Right renal cortex interstitium (tissue), 3 donors: ENCODE measurements around the gene NAIF1. TPM values are rescaled to one million over a fixed set of nuclear protein-coding genes. Genes with fewer than 3 reads are reported as not detected.
"Not testable (repeated sequence)": the region's sequence is repeated elsewhere in the genome, so short reads cannot be mapped to it uniquely, and the experiment has no call there.

Experiments
- DNase-seq, 3 donors: peaks; one replicate each; pipeline ENCODE4 v3.0.0-alpha.2; 2013; ENCODE audit warnings: low read depth in 3 of 3, low spot score in 2 of 3
- polyA plus RNA-seq, 3 donors: library from polyadenylated mRNA; unstranded; fragments of 120-200 nt; gene quantifications; one replicate each; pipeline ENCODE4 v1.2.1, GENCODE V29; 2013; ENCODE audit not compliant: insufficient read length in 3 of 3

The NAIF1 gene
- polyA plus RNA-seq, 3 donors = 9.5 to 11.0 (median 9.6) TPM

DNA sequence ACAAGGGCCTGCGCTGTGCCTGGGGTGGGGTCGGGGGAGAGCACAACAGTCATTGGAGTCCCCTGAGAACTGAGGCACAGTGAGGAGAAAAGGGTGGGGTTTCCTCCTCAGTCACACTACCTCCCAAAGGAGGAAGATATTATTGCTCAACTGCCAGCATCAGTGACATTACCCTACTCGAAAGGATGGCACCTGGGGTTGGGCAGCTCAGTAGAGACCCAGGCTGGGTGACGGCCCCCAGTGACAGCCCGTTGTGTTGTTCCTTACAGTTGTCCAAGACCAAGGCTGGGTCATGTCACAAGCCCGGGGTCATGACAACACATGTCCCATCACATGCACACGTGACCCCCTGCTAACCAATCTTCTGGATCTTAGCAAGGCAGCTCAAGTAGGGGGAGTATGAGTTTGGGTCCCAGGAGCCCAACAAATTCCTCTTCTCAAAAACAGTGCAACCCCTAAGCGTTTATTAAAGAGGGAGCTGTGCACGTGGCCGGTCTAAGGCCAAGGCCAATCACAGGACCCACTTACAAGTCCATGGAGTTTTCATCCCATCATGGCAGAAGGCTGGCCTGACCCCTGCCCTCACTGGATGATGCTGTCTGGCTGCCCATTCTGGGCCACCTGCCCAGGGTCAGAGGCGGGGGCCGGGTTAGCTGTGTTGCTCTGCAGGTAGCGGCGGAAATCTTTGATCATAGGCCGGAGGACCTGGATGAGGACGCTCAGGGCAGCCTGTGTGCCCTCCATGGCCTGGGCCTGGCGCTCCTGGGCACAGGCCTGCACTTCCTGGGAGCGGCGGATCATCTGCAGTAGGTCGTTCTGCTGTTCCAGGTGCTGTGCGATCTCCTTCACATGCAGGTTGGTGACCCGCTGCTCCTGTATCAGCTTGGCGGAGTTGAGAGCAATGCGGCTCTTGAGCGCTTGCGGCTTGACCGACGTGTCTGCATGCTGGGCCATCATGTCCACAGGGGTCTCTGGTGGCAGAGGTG is 4.0 kb downstream of the NAIF1 start:
- no peak for DNase-seq

- DNase-seq = no peak
Observed at GRCh38 chr9:128062279-128062678, 4.8 kb downstream of the NAIF1 start.

DNA sequence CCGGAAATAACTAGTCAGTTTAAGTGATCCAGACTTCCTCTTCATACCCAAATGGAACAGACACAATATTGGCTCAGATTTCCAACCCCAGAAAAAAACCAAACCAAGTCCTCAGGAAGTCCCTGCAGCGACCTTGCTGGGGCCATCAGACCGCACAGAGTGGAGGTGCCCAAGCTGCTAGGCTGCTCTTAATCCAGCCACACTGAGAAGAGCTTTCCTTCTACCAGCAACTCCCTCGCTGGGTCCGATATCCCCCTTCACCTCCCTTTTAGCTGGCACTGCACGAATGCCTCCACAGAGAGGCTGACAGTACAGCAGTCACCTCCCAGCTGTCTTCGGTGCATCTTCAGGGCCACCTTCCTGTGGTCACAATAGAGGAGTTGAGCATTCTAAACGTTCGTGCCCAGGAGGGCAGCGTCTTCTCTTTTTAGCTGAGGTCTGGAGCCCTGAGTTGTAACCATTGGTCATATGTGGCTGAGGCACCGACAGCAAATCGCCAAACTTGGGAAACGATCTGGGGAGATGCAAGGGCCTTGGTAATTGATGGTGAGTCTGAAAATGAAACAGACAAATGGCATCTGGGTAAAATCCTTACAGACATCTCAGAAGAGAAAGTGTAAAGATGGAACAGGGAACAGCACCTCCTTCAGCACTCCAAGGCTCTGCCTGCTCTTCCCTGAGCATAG is 5.7 kb downstream of the NAIF1 start:
- no peak for DNase-seq

GRCh38 chr9:128059365-128059983 is 7.6 kb downstream of the NAIF1 start:
- DNase-seq = no peak

GRCh38 chr9:128057724-128058409 is 9.3 kb downstream of the NAIF1 start:
- DNase-seq = no peak

DNA sequence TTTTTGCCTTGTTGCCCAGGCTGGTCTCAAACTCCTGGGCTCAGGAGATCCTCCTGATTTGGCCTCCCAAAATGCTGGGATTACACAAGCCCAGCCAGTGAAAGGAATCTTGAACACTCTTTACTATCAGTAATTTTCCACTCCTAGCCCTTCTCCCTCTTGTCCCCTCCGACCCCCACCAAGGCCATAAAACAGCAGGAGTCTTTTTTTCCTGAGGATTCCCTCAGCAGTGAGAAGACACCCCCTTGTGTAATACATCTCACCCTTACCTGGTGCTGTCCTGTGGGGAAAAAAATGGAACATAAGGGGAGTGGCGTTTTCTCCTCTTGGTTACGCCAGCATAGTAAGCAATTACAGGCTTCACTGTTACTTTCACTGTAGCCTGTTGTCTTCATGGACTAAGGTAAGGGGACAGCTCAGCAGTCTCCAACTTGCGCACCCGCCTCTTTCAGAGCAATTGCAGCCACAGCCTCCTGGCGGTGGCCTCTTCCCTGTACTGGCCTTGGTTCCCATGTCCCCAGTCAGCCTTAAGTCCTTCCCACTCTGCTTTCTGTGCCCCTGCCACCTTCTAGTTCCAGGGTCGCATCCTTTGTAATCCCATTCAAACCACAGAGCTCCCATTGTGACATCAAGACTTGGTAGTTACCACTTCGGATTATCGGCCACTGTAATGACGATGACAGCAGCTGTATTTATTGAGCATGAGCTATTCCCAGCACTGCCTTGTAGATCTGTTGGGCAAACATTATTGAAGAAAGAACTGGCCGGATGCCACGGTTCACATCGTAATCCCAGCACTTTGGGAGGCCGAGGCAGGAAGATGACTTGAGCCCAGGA is 10.0 kb downstream of the NAIF1 start:
- no peak for DNase-seq

DNA sequence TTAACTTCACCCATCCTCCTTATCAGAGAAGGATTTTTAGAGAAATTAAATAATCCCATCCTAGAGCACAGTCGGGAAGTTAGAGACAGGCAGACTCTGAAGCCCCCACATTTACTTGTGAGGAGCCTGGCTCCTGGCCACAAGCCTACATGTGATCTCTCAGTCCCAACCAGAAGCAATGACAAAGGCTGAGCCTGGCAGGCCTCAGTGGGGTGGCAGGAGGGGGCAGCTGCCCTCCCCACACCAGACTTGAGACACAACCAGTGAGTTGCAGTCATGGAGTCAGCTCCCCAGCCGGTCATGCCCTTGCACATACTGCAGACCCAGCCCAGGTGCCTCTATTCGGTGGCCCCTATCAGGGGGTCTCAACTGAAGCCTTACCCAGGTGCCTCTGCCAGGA is 11.0 kb downstream of the NAIF1 start:
- no peak for DNase-seq

DNA sequence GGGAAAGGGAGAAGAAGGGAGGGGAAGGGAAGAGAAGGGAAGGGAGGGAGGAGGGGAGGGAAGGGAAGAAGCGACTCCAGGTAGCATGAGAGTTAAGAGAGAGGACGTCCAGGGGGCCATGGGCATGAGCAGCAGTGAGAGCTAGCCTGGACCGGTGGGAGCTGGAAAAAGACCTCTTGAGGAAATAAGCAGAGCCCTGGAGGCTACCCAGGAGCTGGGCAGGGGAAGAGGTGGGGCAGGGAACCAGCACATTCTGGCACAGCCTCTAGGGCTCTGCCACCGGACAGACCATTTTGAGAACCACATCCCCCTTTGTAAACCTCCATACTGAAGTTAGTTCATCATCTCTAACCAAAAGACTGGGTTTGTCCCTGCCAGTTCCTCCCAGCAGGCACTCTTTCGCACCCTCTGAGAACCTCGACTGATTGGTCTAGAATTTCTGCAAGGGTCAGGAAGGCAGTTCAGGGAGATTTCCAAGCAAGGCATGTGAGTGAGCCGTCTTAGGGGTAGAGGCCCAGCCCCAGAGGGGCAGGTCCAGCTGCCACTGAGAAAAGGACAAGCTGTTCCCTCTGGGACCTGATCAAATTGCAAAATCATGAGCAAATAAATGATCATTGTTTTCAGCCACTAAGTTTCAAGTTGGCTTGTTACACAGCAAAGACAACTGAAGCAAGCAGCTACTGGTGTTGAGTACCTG is 11.6 kb downstream of the NAIF1 start:
- DNase-seq = no peak

DNA sequence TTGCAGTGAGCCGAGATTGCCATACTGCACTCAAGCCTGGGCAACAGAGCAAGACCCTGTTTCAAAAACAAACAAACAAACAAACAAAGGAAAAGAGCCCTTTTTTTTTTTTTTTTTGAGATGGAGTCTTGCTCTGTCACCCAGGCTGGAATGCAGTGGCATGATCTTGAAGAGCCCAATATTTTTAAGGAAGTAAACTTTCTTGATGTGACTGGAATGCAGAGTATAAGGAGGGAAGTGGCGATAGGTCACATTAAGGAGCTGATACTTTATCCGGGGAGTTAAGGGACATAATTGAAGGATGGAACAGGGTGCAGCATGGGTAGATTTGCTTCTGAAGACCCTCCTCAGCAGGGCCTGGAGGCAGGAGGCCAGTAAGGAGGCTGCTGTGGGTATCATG is 13.0 kb downstream of the NAIF1 start:
- DNase-seq = no peak

DNA sequence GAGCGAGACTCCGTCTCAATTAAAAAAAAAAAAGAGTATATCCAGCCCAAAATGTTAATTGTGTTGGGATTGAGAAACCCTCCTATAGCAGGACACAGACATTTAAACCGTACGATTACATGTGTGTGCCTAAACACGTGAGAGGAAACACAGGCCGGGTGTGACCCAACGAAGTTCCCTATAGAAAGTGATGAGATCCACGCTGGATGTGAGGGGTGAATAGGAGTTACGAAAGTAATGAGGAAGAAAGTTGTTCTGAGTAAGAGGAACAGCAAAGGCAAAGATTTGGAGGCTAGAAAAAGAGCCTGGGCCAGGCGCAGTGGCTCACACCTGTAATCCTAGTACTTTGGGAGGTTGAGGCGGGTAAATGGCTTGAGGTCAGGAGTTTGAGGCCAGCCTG is 13.6 kb downstream of the NAIF1 start:
- no peak for DNase-seq

GRCh38 chr9:128051932-128052709 is 15.0 kb downstream of the NAIF1 start:
- no peak for DNase-seq

GRCh38 chr9:128049843-128050242 is 17.3 kb downstream of the NAIF1 start:
- no peak for DNase-seq

DNA sequence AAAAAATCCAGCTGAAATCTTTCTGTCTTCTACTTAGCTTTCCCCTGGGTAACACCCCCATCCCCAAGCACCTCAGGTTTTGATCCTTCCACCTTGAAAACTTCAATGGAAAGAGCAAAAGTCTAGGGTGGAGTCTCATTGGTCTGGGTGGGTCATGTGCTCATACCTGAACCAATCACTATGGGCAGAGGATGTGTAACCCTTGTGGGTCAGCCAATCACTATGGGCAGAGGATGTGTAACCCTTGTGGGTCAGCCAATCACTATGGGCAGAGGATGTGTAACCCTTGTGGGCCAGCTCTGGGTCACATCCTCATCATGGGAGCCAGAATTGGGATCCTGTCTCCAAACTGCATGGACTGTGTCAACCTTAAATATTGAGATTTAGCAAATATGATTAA is 18.5 kb downstream of the NAIF1 start:
- DNase-seq = no peak

DNA sequence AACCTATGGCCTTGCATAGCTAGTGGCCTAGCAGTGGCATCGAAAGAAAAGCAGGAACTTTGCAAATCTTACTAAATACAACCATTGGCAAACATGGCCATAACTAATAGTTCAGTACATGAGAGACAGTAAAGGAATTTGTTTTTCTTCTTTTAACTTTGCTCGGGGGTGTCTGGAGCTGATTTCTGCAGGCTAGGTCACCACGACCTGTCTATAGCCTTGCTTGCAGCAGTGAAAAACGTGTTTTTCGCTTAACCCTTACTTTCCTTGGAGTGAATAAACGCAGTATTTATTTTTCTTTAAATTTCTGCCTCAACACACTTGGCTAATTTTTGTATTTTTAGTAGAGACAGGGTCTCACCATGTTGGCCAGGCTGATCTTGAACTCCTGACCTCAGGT is 19.9 kb downstream of the NAIF1 start:
- DNase-seq = no peak

DNA sequence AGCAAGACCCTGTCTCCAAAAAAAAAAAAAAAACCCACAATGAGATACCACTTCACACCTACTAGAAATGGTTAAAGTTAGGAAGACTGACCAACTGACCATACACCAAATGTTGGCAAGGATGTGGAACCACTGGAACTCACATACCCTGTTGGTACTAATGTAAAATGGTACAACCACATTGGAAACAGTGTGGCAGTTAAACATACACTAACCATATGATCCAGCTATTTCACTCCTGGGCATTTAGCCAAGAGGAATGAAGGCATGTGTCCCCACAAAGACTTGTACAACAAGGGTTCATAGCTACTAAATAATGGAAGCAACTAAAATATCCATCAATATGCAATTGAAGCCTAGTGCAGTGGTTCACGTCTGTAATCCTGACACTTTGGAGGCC is 21.3 kb downstream of the NAIF1 start:
- DNase-seq = no peak

GRCh38 chr9:128045409-128045808 is 21.7 kb downstream of the NAIF1 start:
- DNase-seq = not testable (repeated sequence)

- no peak for DNase-seq
Observed at GRCh38 chr9:128043467-128043868, 23.7 kb downstream of the NAIF1 start.

DNA sequence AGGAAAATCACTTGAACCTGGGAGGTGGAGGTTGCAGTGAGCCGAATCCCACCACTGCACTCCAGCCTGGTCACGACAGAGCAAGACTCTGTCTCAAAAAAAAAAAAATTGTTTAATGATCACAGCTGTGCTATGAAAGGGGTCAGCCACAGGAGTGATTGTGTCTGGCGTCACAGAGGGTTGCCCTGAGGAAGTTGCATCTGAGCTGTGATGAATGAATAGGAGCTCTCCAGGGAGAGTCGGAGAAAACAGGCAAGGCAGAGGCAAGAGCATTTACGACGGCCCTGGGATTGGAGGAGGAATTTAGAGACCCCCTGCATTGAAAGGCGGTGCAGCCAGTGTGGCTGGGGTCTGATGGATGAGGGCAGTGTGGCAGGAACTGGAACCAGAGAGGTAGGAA is 25.1 kb downstream of the NAIF1 start:
- no peak for DNase-seq

DNA sequence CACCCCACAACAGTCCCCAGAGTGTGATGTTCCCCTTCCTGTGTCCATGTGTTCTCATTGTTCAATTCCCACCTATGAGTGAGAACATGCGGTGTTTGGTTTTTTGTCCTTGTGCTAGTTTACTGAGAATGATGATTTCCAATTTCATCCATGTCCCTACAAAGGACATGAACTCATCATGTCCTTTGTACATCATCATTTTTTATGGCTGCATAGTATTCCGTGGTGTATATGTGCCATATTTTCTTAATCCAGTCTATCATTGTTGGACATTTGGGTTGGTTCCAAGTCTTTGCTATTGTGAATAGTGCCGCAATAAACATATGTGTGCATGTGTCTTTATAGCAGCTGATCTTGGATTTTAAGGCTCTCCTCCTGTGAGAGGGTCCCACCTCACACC is 26.3 kb downstream of the NAIF1 start:
- DNase-seq = not testable (repeated sequence)
